Adrenal gland (tissue), 5 donors: Measurements from ENCODE around the gene CCS.

Source experiments
- POLR2A ChIP-seq, 2 donors: fragments of 450-650 bp; IDR thresholded peaks; one replicate each; pipeline ENCODE4 v1.6.1; 2017; ENCODE audit warnings: antibody characterized with exemption in 2 of 2, mild to moderate bottlenecking in 2 of 2, moderate library complexity in 1 of 2
- TF ChIP-seq, protein P1 (sequence below), 6 experiments: fragments of 450-650 bp in 4 of 6; fragments of 200-600 bp in 2 of 6; sonication (generic) in 1 of 6; IDR thresholded peaks; 1 replicate in 5 of 6; 2 replicates in 1 of 6; pipeline versions ENCODE4 v1.5.1 to v1.8.0; 2016 to 2021; ENCODE audit warnings: antibody characterized with exemption in 6 of 6, mild to moderate bottlenecking in 2 of 6, moderate library complexity in 1 of 6
- donor health status: DM: no; HTN: no; CAD: no.

GRCh38 chr11:66609721-66610617, 17.0 kb downstream of the CCS start:
- TF ChIP-seq, protein P1, sequence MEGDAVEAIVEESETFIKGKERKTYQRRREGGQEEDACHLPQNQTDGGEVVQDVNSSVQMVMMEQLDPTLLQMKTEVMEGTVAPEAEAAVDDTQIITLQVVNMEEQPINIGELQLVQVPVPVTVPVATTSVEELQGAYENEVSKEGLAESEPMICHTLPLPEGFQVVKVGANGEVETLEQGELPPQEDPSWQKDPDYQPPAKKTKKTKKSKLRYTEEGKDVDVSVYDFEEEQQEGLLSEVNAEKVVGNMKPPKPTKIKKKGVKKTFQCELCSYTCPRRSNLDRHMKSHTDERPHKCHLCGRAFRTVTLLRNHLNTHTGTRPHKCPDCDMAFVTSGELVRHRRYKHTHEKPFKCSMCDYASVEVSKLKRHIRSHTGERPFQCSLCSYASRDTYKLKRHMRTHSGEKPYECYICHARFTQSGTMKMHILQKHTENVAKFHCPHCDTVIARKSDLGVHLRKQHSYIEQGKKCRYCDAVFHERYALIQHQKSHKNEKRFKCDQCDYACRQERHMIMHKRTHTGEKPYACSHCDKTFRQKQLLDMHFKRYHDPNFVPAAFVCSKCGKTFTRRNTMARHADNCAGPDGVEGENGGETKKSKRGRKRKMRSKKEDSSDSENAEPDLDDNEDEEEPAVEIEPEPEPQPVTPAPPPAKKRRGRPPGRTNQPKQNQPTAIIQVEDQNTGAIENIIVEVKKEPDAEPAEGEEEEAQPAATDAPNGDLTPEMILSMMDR (IDR thresholded peaks at IDR 0.05) = no peak
- no peak for TF ChIP-seq POLR2A (IDR thresholded peaks at IDR 0.05)
